ENCODE measurements around the gene MRAS.

The MRAS gene

DNA sequence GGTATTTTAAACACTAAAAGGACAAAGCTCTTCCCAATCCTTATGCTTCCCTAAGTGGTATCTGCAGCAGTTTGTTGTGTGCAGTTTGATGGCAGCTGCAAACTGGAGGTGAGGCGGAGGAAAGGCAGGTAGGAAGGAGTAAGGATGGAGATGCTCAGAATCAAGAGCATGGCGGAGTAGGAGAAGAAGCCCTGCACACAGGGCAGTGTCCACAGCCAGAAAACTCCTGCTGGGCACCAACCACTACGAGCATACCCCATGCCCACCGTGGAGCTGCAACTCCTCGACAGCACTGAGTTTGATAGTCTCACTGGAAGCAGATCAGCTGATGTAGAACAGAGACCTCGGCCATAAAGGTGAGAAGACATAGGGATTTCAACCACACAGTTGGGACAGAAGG is 55.7 kb downstream of the MRAS start:
- Histone ChIP-seq H3K9ac (no peak overlapping the region), H2AFZ (ENCODE audit: low read depth) (no peak overlapping the region), H3K36me3 (ENCODE audit: insufficient read depth) (no peaks in the 10 kb centered on the region), H3K79me2 (ENCODE audit: insufficient read depth, low read depth) (no peaks in the 10 kb centered on the region), H3K27ac (no peak overlapping the region), H4K20me1 (ENCODE audit: insufficient read depth) (no peaks in the 10 kb centered on the region), H3K4me1 (ENCODE audit: low read depth, poor library complexity, severe bottlenecking) (no peaks in the 10 kb centered on the region), H3K27me3 (ENCODE audit: insufficient read depth, low read depth) (no peaks in the 10 kb centered on the region), H3K4me2 (no peak overlapping the region), H3K4me3 (IDR thresholded peaks at IDR 0.05; ENCODE audit: insufficient read depth, low read depth, low read length) (no peak overlapping the region)
- TF ChIP-seq, protein P1, sequence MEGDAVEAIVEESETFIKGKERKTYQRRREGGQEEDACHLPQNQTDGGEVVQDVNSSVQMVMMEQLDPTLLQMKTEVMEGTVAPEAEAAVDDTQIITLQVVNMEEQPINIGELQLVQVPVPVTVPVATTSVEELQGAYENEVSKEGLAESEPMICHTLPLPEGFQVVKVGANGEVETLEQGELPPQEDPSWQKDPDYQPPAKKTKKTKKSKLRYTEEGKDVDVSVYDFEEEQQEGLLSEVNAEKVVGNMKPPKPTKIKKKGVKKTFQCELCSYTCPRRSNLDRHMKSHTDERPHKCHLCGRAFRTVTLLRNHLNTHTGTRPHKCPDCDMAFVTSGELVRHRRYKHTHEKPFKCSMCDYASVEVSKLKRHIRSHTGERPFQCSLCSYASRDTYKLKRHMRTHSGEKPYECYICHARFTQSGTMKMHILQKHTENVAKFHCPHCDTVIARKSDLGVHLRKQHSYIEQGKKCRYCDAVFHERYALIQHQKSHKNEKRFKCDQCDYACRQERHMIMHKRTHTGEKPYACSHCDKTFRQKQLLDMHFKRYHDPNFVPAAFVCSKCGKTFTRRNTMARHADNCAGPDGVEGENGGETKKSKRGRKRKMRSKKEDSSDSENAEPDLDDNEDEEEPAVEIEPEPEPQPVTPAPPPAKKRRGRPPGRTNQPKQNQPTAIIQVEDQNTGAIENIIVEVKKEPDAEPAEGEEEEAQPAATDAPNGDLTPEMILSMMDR (conservative IDR thresholded peaks at IDR 0.05; ENCODE audit: low read depth, low read length): no peak

DNA sequence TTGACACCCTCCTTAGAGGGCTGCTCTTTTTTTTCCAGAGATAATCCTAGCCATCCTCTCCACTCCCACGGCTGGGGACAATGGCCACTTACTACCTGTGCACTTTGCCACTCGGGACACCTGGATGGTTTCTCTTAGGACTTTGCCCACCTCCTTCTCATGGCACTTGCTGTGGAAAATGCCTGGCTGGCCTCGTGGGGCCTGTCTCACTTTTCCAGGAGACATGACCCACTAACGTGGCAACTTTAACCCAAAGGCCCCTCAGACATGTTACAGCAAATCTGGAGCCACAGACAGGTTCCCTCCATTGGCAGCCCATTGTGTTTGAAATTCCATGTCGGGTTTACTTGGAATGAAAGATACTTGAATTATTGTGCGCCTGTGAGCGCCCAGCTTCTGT is 56.6 kb downstream of the MRAS start:
- TF ChIP-seq, protein P1 (conservative IDR thresholded peaks at IDR 0.05; ENCODE audit: low read depth, low read length): no peak
- no peak overlapping the region for H3K9ac ChIP-seq
- H3K27ac ChIP-seq: no peak overlapping the region
- no peaks in the 10 kb centered on the region for H3K79me2 ChIP-seq (ENCODE audit: insufficient read depth, low read depth)
- no peak overlapping the region for H3K4me3 ChIP-seq (IDR thresholded peaks at IDR 0.05; ENCODE audit: insufficient read depth, low read depth, low read length)
- H3K4me1 ChIP-seq (ENCODE audit: low read depth, poor library complexity, severe bottlenecking): no peaks in the 10 kb centered on the region
- H3K36me3 ChIP-seq (ENCODE audit: insufficient read depth): no peaks in the 10 kb centered on the region
- H4K20me1 ChIP-seq (ENCODE audit: insufficient read depth): no peaks in the 10 kb centered on the region
- H3K27me3 ChIP-seq (ENCODE audit: insufficient read depth, low read depth): no peaks in the 10 kb centered on the region
- no peak overlapping the region for H3K4me2 ChIP-seq
- no peak overlapping the region for H2AFZ ChIP-seq (ENCODE audit: low read depth)

DNA sequence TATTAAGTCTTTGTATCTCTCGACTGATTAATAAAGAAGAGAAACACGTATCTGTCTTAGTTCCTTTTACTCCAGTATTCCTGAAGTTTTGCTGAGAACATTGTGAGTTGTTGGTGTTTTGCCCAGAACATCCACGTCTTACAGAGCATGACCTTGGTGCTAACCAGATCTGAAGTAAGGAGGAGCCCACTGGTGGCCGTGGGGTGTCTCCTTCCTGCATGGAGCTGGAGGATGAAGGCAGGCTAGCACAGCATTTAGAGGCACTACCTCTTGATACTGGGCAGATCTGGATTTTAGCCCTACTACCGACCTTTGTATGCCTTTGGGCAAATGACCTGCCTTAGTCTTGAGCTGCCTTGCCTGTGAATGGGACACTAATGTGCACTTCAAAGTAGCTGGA is 57.1 kb downstream of the MRAS start:
- Histone ChIP-seq H3K27me3 (ENCODE audit: insufficient read depth, low read depth) (no peaks in the 10 kb centered on the region), H3K4me3 (IDR thresholded peaks at IDR 0.05; ENCODE audit: insufficient read depth, low read depth, low read length) (no peak overlapping the region), H3K27ac (no peak overlapping the region), H2AFZ (ENCODE audit: low read depth) (no peak overlapping the region), H3K4me2 (no peak overlapping the region), H3K4me1 (ENCODE audit: low read depth, poor library complexity, severe bottlenecking) (no peaks in the 10 kb centered on the region), H4K20me1 (ENCODE audit: insufficient read depth) (no peaks in the 10 kb centered on the region), H3K79me2 (ENCODE audit: insufficient read depth, low read depth) (no peaks in the 10 kb centered on the region), H3K36me3 (ENCODE audit: insufficient read depth) (no peaks in the 10 kb centered on the region), H3K9ac (no peak overlapping the region)
- TF ChIP-seq, protein P1 (conservative IDR thresholded peaks at IDR 0.05; ENCODE audit: low read depth, low read length): no peak

DNA sequence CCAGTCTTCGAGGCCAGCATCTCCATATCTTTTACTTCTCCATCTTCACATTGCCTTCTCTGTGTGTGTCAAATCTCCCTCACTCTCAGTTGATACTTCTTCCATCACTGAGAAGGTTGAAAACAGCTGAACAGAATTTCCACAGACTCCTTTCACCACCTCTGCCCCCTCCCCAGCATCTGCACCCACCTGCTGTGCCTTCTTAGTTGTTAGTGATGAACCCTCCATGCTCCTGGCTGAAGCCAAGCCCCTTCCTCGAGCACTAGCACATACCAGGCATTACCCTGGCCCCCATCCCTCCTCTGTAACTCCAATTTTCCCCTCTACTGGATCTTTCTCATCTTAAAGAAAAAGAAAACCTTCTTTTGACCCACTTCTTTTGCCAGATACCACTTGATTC is 58.2 kb downstream of the MRAS start:
- Histone ChIP-seq H3K27me3 (ENCODE audit: insufficient read depth, low read depth) (no peaks in the 10 kb centered on the region), H3K4me2 (no peak overlapping the region), H3K4me3 (IDR thresholded peaks at IDR 0.05; ENCODE audit: insufficient read depth, low read depth, low read length) (no peak overlapping the region), H3K27ac (no peak overlapping the region), H4K20me1 (ENCODE audit: insufficient read depth) (no peaks in the 10 kb centered on the region), H3K4me1 (ENCODE audit: low read depth, poor library complexity, severe bottlenecking) (no peaks in the 10 kb centered on the region), H3K79me2 (ENCODE audit: insufficient read depth, low read depth) (no peaks in the 10 kb centered on the region), H3K9ac (no peak overlapping the region), H3K36me3 (ENCODE audit: insufficient read depth) (no peaks in the 10 kb centered on the region), H2AFZ (ENCODE audit: low read depth) (no peak overlapping the region)
- TF ChIP-seq, protein P1 (conservative IDR thresholded peaks at IDR 0.05; ENCODE audit: low read depth, low read length): no peak

Measured in KMS-11 (cell line).